T-helper 1 cell treated with Interleukin-12 subunit alpha and Interleukin-12 subunit beta and Interleukin-4 antibody, amounts not matched to agents 30 ng/mL and 1 ng/mL, for 36 hours (primary cell): ENCODE measurements around the gene RUNX1. TPM values are rescaled to one million over a fixed set of nuclear protein-coding genes. Genes with fewer than 3 reads are reported as not detected.

Source experiments
- intact Hi-C: fragments of 100-400 bp; cut with micrococcal nuclease; formaldehyde crosslinking; loops from one replicate; pipeline ENCODE4 v1.15.1; 2024
- total RNA-seq: library from RNA; stranded (reverse); gene quantifications from 2 replicates; pipeline ENCODE4 v1.2.3, GENCODE V29; 2022

The RUNX1 gene
- total RNA-seq, 1 donor from 2014 or later = 58.6 TPM

- intact Hi-C loops = loop anchor here (10.0 kb wide), 1 partner anchor 1696 kb away; the partner anchor contains the start of gene IFNAR1
Measured at GRCh38 chr21:35020436-35020835, 28.7 kb downstream of the RUNX1 start.

- intact Hi-C loops = loop anchor here (10.0 kb wide), 1 partner anchor 1695 kb away; the partner anchor contains the start of gene IFNAR1
Measured at GRCh38 chr21:35019631-35020032, 29.5 kb downstream of the RUNX1 start.

- intact Hi-C loops = no loop called here
Measured at GRCh38 chr21:35017256-35017655, 31.8 kb downstream of the RUNX1 start.

- intact Hi-C loops = no loop called here
Measured at GRCh38 chr21:35016517-35017188, 32.4 kb downstream of the RUNX1 start.

- intact Hi-C loops = no loop called here
Measured at GRCh38 chr21:35016071-35016470, 33.0 kb downstream of the RUNX1 start.

GRCh38 chr21:35015435-35016024, 33.6 kb downstream of the RUNX1 start:
- intact Hi-C loops = loop anchor here (1.0 kb wide), 2 partner anchors 9 to 28 kb away; no protein-coding TSS in a partner anchor

GRCh38 chr21:35014302-35015041, 34.6 kb downstream of the RUNX1 start:
- intact Hi-C loops = loop anchor here (1.0 kb wide), 2 partner anchors 10 to 27 kb away; no protein-coding TSS in a partner anchor

- intact Hi-C loops = loop anchor here (2.0 kb wide), 1 partner anchor 21 kb away; no protein-coding TSS in a partner anchor
Measured at GRCh38 chr21:35011681-35012080, 37.4 kb downstream of the RUNX1 start.

GRCh38 chr21:35010447-35010846, 38.7 kb downstream of the RUNX1 start:
- intact Hi-C loops = loop anchor here (2.0 kb wide), 1 partner anchor 20 kb away; no protein-coding TSS in a partner anchor

- intact Hi-C loops = no loop called here
Measured at GRCh38 chr21:35007348-35007747, 41.8 kb downstream of the RUNX1 start.

- intact Hi-C loops = no loop called here
Measured at GRCh38 chr21:35006771-35007170, 42.3 kb downstream of the RUNX1 start.

GRCh38 chr21:35006248-35006647, 42.9 kb downstream of the RUNX1 start:
- intact Hi-C loops = no loop called here

- intact Hi-C loops = no loop called here
Measured at GRCh38 chr21:35005560-35006224, 43.4 kb downstream of the RUNX1 start.

GRCh38 chr21:35005077-35005476, 44.0 kb downstream of the RUNX1 start:
- intact Hi-C loops = no loop called here

- intact Hi-C loops = no loop called here
Measured at GRCh38 chr21:35004314-35004713, 44.8 kb downstream of the RUNX1 start.

- intact Hi-C loops = no loop called here
Measured at GRCh38 chr21:35002879-35003722, 46.0 kb downstream of the RUNX1 start.

GRCh38 chr21:34999397-34999941, 49.6 kb downstream of the RUNX1 start:
- intact Hi-C loops = no loop called here

- intact Hi-C loops = no loop called here
Measured at GRCh38 chr21:34998176-34998575, 50.9 kb downstream of the RUNX1 start.

- intact Hi-C loops = no loop called here
Measured at GRCh38 chr21:34997294-34997693, 51.8 kb downstream of the RUNX1 start.
